8988T (cell line): ENCODE results near the gene ZDHHC21.
"Not testable (repeated sequence)": the region's sequence is repeated elsewhere in the genome, so short reads cannot be mapped to it uniquely, and the experiment has no call there.

ENCODE experiments used
- DNase-seq: peaks from one replicate; pipeline ENCODE4 v3.0.0; 2011

Gene ZDHHC21, protein sequence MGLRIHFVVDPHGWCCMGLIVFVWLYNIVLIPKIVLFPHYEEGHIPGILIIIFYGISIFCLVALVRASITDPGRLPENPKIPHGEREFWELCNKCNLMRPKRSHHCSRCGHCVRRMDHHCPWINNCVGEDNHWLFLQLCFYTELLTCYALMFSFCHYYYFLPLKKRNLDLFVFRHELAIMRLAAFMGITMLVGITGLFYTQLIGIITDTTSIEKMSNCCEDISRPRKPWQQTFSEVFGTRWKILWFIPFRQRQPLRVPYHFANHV

DNA sequence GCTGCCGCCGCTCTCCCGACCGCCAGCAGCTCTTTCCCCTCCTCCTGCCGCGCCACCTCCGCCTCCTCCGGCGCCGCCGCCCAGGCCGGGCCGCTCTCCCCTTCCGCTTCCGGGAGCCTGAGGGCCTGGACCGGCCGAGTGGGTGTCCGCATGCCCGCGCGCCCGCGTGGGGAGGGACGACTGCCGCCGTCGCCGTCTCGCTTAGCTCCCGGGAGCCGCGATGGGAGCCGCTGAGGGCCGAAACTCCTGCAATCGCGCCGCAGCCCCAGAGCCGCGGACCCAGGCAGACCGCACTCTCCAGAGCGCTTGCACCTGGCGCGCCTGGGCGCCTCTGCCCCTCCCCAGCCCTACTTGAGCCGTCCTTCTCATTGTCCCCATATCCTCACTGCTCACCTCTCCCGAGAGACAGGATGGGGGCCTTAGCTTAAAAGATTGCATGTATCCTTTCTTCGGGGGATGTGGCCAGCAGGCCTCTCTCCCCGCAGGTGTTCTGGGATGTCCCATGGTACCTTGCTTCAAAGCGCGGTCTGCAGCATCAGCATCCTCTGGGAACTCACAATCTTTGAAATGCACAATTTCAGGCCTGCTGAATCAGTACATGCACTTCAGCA lies at the start of gene ZDHHC21:
ZDHHC21 (minus strand) TSS at position 182 of the 611 bp plus-strand sequence. CDS start 19,092 bp downstream, outside the sequence.
- DNase-seq: peak; percentile 33

DNA sequence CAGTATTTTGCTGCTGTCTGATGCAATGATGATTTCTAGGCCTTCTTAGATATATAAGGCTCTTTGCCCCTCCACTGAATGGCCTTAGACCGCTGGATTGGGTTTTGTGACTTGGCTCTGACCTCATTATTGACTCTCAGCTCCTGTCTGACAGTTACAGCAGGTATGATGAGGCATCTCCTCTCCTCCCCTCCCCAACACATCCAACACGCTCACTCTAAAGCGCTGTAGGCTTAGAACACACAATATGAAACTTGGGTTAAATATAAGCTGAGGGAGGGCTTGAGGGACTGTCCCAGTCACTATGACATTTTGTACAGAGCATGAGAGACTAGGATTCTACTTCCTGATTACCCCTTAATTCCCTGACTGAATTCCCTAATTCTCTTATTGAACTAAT lies 48.1 kb upstream of the ZDHHC21 start:
- no peak for DNase-seq

DNA sequence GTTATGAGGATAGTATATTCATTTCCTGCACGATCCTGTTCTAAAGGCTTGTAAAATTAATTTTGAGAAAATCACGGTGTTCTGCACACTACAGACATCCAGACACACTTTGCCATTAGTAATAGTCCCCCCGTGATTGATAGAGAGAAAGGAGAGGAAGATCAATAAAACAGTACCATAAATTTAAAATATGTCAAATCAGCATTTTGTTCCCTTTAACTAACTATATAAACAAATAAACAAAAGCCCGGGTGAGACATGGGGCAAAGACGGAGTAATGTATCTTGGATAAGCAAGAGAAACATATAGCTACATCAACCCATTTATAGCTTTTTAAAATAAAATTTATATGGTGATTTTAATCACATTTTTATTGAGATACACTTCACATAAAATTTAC lies 39.9 kb upstream of the ZDHHC21 start:
- DNase-seq: no peak

DNA sequence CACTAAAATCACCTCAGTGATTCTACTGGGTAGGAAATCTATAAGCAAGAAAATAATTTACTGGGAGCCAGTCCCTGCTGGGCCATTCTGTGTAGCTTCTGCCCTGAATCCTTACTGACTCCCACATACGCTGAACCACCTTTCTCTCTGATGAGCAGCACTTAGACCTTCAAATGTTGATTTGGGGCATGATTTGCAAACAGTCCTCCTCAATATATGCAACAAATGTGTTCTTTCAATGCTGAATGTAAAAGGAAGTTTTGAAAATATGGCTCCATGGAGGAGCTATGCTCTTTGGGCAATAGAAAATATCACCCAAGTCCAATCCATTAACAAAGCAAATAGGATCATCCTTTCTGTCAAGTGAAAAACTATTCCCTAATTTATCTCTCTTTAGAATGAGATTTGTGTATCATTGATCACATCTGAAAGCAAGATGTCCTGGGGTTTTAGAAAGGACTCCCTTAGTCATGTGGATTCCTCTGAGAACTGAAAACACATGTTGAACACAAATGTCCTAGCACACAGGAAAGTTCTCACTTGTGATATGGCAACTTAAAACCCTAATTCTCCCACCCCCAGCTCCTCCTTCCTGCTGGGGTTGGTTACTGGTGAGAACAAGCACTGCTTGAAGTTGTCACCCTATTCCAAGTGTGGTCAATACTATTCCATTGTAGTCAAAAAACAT lies 38.2 kb upstream of the ZDHHC21 start:
- DNase-seq: no peak

- no peak for DNase-seq
Observed at GRCh38 chr9:14730461-14730898, 37.2 kb upstream of the ZDHHC21 start.

DNA sequence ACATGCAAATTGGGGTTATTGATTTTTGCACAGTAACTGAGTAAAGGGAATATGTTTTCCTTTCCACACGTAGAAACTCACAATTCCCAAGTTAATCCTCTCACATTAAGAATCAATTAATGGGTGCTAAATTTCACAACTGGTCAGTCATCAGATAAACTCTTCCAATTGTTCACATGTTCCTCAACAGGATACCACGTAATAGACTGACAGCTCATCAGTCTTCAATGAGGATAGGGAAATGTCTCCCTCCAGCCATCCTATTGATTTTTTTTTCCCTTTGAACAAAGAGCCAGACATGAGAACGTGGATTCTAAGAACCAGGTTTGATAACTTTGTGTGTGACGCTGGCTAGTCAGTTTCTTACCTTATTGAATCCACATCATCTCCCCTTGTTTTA lies 30.1 kb upstream of the ZDHHC21 start:
- no peak for DNase-seq

GRCh38 chr9:14722391-14723035 lies 29.3 kb upstream of the ZDHHC21 start, which contains the start of gene CER1:
TSS of gene CER1 (minus strand) at chr9:14722733. CDS start at chr9:14722672, 61 bp downstream.
- no peak for DNase-seq

DNA sequence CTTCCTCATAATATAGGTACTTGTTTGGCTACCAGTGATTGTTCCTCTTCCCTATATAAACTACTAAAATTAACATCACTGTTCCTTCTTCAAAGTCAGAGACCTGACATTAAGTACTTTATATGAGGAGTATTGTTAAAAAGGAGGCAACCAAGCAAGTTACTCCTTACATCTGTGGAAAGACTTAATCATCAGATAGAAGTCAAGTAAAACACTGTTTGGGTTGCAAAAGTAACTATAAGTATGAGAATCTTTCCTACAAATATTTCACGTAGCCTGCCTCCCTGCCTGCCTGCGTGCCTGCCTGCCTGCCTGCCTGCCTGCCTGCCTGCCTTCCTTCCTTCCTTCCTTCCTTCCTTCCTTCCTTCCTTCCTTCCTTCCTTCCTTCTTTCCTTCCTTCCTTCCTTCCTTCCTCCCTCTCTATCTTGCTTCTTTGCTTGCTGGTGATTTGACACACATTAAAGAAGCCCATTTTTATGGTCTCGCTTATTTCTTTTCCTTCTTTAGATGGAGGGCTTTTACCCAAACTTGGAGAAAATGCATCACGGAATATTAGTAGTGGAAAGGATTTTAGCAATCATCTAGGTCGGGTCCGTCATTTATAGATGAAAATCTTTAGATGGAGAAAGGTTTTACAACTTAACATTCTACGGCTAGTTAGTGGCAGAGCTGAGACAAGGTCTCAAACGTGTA lies 26.1 kb upstream of the ZDHHC21 start:
- DNase-seq: no peak

DNA sequence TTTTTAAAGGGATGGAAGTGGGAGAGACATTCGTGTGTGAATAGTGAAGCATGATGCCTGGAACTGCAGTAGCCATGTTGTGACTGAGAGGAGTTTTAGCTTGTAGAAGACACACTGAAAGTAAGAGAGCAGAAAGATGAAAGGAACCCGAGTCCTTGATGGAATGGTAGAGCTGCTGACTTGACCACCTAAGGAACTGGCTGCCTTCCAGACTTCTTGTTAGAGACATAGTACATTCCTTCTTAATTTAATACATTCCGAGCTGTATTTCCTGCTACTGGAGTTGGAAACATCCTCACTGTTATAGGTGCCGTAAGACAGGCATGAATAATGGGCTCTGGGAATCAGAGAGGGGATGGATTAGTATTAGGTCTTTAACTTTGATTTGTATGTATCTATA lies 21.9 kb upstream of the ZDHHC21 start:
- no peak for DNase-seq

DNA sequence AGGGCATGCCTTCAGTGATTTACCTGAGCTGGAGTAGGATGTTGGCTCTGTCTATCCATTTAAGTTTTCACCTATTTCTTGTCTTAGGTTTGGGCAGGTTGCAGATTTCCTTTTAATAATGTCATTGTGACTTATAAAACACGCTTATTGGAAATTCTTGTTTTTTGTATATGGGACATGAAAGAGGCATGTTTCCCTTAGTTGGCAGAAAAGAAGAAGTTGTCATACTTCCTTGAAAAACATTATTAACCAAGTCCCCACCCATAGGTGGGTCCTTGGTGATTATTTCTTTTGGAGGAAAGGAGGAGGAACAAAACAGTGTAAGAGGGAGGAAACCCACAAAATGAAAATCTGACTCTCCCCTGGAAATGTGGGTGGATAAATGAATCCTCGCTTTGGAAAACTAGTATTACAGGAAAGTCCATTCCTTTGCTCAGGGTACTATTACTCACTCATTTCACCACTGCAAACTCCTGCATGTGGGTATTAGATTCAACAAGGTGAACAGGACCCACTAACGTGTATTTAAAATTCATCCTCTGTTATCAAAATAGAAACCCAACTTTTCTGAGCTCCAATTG lies 20.0 kb upstream of the ZDHHC21 start:
- no peak for DNase-seq

- DNase-seq: no peak
Observed at GRCh38 chr9:14710804-14711203, 17.6 kb upstream of the ZDHHC21 start.

- DNase-seq: no peak
Observed at GRCh38 chr9:14706530-14707140, 13.4 kb upstream of the ZDHHC21 start.

DNA sequence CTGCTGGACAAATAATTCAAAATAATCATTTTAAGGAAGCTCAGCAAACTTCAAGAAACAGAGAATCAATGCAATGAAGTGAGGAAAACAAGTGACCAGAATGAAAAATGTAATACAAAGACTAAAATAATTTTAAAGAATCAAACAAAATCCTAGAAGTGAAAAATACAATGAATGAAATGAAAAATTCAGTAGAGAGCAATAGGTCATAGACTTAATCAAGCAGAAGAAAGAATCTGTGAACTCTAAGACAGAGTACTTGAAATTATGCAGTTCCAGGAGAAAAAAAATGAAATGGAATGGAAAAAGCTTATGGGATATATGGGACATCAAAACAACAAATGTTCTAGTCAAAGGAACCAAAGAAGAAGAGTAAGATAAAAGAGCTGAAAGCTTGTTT lies 11.8 kb upstream of the ZDHHC21 start:
- no peak for DNase-seq

DNA sequence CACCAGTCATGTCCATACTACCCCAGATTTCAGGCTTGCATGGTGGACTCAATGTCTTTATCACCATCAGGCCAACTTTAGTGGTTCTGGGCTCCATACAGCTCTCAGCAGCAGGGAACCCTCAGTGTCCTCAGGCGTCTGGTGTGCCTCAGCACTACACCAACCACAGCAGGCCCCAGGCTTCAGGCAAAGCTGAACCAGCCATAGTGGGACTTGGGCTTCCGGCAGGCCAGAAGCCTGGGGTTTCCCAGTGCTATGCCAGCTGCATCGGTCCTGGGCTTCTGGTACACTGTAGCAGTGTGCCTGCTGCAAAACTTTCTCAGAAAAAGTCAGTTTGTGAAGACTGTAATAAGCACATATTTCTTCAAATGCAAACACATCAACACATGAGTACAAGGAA lies 11.0 kb upstream of the ZDHHC21 start:
- no peak for DNase-seq

DNA sequence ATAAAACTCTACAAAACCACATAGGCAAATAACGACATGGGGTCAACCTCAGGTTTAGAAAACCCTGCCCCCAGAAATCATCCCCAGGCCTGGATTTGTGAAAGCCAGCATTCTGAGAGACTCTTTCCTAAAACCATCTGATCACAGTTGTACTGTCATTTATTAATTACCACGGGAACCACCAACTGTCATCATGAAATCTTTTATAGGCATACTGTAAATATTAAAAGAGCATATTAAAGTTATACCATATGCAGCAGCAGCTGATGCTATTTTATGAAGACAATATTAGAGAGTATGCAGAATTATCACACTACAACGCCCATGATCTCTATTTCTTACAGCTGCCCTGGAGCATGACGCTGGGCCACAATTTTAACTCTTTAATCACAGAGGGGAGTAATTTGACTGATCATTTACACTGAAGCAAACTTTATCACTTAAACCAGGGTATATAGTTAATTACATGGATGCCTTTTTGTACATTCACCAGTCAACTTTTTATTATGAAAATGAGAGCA lies 9.0 kb upstream of the ZDHHC21 start:
- DNase-seq: no peak

DNA sequence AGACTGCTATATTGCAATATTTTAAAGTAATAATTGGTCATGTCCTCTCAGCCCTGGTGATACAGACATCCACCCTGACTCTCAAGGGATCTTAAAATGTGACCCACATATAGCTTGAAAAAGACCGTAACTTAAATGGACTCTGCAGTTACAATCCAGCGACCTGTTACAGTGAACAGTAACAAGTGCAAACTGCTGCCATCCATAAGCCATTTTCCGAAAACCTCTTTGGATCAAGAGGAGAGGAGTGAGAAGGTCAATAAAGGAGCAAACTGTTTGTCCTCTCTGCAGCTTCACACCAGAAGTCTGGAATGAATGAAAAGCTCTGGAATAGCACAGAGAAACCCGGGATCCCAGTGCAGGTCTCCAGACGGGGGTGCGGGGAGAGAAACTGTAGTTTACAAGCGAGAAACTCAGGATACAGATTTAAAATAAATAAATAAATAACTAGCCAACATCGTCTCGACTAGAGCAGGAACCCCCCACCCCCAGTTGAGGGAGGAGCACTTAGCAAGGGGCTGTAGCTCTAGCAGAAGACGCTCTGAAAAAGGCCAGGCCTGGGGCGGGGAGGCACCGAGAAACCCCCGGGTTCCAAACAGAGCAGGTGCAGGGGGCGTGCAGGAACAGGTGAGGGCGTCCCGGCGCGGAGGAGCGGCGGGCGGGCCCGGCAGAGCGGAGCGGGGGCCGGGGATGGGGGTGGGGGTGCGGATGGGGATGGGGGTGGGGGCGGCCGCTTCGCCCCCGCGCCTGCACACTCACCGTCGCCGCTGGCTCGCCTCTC lies 572 bp downstream of the ZDHHC21 start:
- DNase-seq: no peak

DNA sequence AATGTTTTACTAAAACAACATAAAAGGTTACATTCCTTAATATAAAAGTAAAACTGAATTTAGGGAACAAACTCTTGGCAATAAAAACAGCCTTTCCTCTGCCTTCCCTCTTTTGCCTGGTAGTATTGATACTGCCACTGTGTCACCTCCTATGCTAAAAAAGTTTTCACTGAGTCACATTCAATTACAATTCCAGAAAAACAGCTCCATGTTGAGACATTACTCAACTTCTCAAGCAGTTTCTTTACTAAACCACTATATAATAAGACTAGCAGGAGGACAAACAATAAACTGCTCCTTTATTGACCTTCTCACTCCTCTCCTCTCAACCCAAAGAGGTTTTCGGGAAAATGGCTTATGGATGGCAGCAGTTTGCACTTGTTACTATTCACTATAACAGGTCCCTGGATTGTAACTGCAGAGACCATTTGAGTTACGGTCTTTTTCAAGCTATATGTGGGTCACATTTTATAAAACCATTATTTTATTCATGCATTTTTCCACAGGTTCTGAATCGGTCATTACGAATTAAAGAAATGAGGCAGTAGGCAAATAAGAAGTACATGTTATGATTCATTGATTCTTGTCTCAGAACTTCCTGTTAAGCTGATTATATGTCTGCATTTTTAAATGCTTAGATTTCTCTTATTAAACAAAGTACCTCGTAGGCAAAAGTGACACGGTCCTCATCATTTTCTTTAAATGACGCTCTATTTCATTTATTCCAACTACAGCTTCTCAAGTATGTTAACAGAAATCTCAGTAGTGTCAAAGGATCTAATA lies 2.1 kb downstream of the ZDHHC21 start:
- DNase-seq: no peak

DNA sequence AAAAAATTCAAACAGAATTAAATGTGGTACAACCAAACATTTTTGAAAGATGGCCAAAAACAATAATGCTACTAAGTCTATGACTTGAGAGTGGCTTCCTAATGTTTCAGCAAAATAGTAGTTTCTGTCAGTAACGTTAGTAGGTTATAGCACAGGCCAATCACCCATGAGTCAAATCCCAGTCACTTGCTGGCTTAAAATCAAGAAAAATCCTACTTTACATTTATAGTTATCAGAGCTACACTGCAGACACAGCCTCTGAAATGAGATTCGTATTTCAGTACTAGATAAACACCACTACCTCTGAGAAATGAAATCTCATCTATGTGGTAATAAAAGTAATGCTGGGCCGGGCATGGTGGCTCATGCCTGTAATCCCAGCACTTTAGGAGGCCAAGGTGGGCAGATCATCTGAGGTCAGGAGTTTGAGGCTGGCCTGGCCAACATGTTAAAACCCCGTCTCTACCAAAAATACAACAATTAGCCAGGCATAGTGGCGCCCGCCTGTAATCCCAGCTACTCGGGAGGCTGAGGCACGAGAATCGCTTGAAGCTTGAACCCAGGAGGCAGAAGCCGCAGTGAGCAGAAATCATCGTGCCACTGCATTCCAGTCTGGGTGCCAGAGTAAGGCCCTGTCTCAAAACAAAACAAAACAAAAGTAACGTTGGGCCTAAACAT lies 6.1 kb downstream of the ZDHHC21 start:
- DNase-seq: no peak

- no peak for DNase-seq
Observed at GRCh38 chr9:14686168-14686567, 7.1 kb downstream of the ZDHHC21 start.

GRCh38 chr9:14682616-14683015 lies 10.6 kb downstream of the ZDHHC21 start:
- not testable (repeated sequence) for DNase-seq
